Trophoblast cell (in vitro differentiated cells and primary cell): ENCODE measurements around the gene INTS15.

Experiments used
- DNase-seq, 2 donors: peaks; one replicate each; pipeline ENCODE4 v3.0.0-alpha.2; 2016
- H2AFZ ChIP-seq: 2 replicates; pipeline ENCODE4 v1.6.1; 2013; ENCODE audit warnings: low read length, moderate library complexity, mild to moderate bottlenecking; ENCODE audit not compliant: insufficient read depth, poor library complexity
- H2AK5ac ChIP-seq: 2 replicates; pipeline ENCODE4 v1.6.1; 2013; ENCODE audit warnings: mild to moderate bottlenecking, low read length
- H2BK120ac ChIP-seq: 2 replicates; pipeline ENCODE4 v1.6.1; 2013; ENCODE audit warnings: low read length, mild to moderate bottlenecking, moderate library complexity; ENCODE audit not compliant: insufficient read depth, poor library complexity
- H2BK12ac ChIP-seq: 2 replicates; pipeline ENCODE4 v1.6.1; 2013; ENCODE audit warnings: mild to moderate bottlenecking, low read length, moderate library complexity
- H2BK5ac ChIP-seq: 2 replicates; pipeline ENCODE4 v1.6.1; 2013; ENCODE audit warnings: low read length, low read depth, moderate library complexity, mild to moderate bottlenecking; ENCODE audit not compliant: poor library complexity
- H3K14ac ChIP-seq: 2 replicates; pipeline ENCODE4 v1.6.1; 2013; ENCODE audit warnings: mild to moderate bottlenecking, low read length
- H3K18ac ChIP-seq: 2 replicates; pipeline ENCODE4 v1.6.1; 2013; ENCODE audit warnings: mild to moderate bottlenecking, low read length
- H3K23ac ChIP-seq: 2 replicates; pipeline ENCODE4 v1.6.1; 2013; ENCODE audit warnings: low read length
- H3K27ac ChIP-seq: 2 replicates; pipeline ENCODE4 v1.5.1; 2013; ENCODE audit warnings: low read depth, mild to moderate bottlenecking, inconsistent platforms, low read length, moderate library complexity
- H3K27me3 ChIP-seq: 2 replicates; pipeline ENCODE4 v1.6.1; 2013; ENCODE audit warnings: inconsistent platforms, mild to moderate bottlenecking, low read length, moderate library complexity; ENCODE audit not compliant: insufficient read depth
- H3K36me3 ChIP-seq, 2 experiments: 1 replicate in 1 of 2; 2 replicates in 1 of 2; pipeline ENCODE4 v1.6.1; 2013; ENCODE audit warnings: low read length in 2 of 2, mild to moderate bottlenecking in 2 of 2, moderate library complexity in 1 of 2; ENCODE audit not compliant: insufficient read depth in 2 of 2, control insufficient read depth in 1 of 2
- H3K4ac ChIP-seq: 2 replicates; pipeline ENCODE4 v1.6.1; 2013; ENCODE audit warnings: low read depth, mild to moderate bottlenecking, low read length, moderate library complexity
- H3K4me1 ChIP-seq, 2 experiments: 1 replicate in 1 of 2; 2 replicates in 1 of 2; pipeline ENCODE4 v1.6.1; 2013; ENCODE audit warnings: low read length in 2 of 2, mild to moderate bottlenecking in 2 of 2, moderate library complexity in 1 of 2; ENCODE audit not compliant: insufficient read depth in 2 of 2, control insufficient read depth in 1 of 2
- H3K4me2 ChIP-seq: 2 replicates; pipeline ENCODE4 v1.6.1; 2013; ENCODE audit warnings: inconsistent platforms, mild to moderate bottlenecking, low read length, moderate library complexity
- H3K4me3 ChIP-seq: 2 replicates; pipeline ENCODE4 v1.5.1; 2013; ENCODE audit warnings: mild to moderate bottlenecking, low read depth, low read length, inconsistent platforms
- H3K79me1 ChIP-seq: one replicate; pipeline ENCODE4 v1.6.1; 2013; ENCODE audit warnings: low read length
- H3K79me2 ChIP-seq: 2 replicates; pipeline ENCODE4 v1.6.1; 2013; ENCODE audit warnings: low read length, mild to moderate bottlenecking; ENCODE audit not compliant: control insufficient read depth, insufficient read depth, poor library complexity
- H3K9ac ChIP-seq: 2 replicates; pipeline ENCODE4 v1.6.1; 2013; ENCODE audit warnings: mild to moderate bottlenecking, low read length
- H3K9me3 ChIP-seq: 2 replicates; pipeline ENCODE4 v1.6.1; 2013; ENCODE audit warnings: low read depth, mild to moderate bottlenecking, control low read depth, inconsistent platforms, low read length; ENCODE audit not compliant: insufficient read depth
- H4K12ac ChIP-seq: 2 replicates; pipeline ENCODE4 v1.6.1; 2013; ENCODE audit warnings: low read depth, mild to moderate bottlenecking, low read length, moderate library complexity
- H4K8ac ChIP-seq: 2 replicates; pipeline ENCODE4 v1.6.1; 2013; ENCODE audit warnings: low read depth, mild to moderate bottlenecking, low read length, moderate library complexity
- H4K91ac ChIP-seq: one replicate; pipeline ENCODE4 v1.6.1; 2013; ENCODE audit warnings: low read depth, mild to moderate bottlenecking, low read length, moderate library complexity
- WGBS: extraction: QIAGEN DNeasy Blood & Tissue Kit; methylation state at CpG from one replicate; pipeline ENCODE4 v1.1.7; 2013; ENCODE audit warnings: missing lambda C conversion rate; ENCODE audit not compliant: insufficient read length, insufficient coverage; ENCODE audit errors: extremely low coverage; 5-methylcytosine and 5-hydroxymethylcytosine counted together

INTS15 gene

GRCh38 chr7:6589151-6589828 lies 531 bp upstream of the INTS15 start:
- Histone ChIP-seq H3K18ac (no peak overlapping the region), H3K79me2 (peaks cover 6% of the 10 kb centered on the region), H3K23ac (no peak overlapping the region), H3K14ac (no peak overlapping the region), H3K79me1 (peaks cover 6% of the 10 kb centered on the region), H3K27ac (no peak overlapping the region), H4K91ac (no peak overlapping the region), H3K4ac (no peak overlapping the region), H4K12ac (no peak overlapping the region), H2AFZ (no peak overlapping the region), H3K4me1 (peaks cover 6 to 7% of the 10 kb centered on the region in 2 experiments), H2BK120ac (no peak overlapping the region), H2BK5ac (no peak overlapping the region), H3K36me3 (peaks cover 36 to 37% of the 10 kb centered on the region in 2 experiments), H3K27me3 (no peaks in the 10 kb centered on the region), H3K4me2 (peak overlapping the region; percentile 57), H4K8ac (no peak overlapping the region), H3K4me3 (no peak overlapping the region), H2BK12ac (no peak overlapping the region), H3K9me3 (peaks cover 3% of the 10 kb centered on the region), H2AK5ac (no peak overlapping the region), H3K9ac (no peak overlapping the region)
- WGBS, result no CpG with 5 or more reads among the region's 22 CpGs
- no peak for DNase-seq

DNA sequence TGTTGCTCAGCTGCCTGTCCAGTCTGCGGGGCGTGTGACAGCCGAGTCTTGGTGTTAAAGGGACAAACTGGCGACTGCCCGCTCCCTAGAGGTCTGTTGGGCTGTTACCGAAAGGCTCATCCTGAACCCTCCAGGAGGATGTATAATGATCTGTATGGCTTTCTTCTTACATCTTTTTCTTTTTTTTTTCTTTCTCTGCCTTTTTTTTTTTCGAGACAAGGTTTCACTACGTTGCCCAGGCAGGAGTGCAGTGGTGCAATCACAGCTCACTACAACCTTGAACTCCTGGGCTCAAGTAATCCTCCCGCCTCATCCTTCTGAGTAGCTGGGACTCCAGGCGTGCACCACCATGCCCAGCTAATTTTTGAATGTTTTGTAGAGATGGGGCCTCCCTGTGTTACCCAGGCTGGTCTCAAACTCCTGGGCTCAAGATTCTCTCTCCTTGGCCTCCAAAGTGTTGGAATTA lies 857 bp downstream of the INTS15 start:
- Histone ChIP-seq H2BK5ac (no peak overlapping the region), H4K8ac (peak overlapping the region; percentile 92), H3K79me2 (peaks cover 6% of the 10 kb centered on the region), H3K4me3 (peak overlapping the region; percentile 83), H2BK120ac (no peak overlapping the region), H3K9me3 (no peaks in the 10 kb centered on the region), H3K4me2 (peak overlapping the region; percentile 90), H3K36me3 (peaks cover 38 to 42% of the 10 kb centered on the region in 2 experiments), H3K27me3 (no peaks in the 10 kb centered on the region), H3K27ac (no peak overlapping the region), H3K79me1 (peaks cover 6% of the 10 kb centered on the region), H3K4me1 (peaks cover 6 to 7% of the 10 kb centered on the region in 2 experiments), H2AK5ac (no peak overlapping the region), H4K12ac (peak overlapping the region; percentile 87), H3K4ac (peak overlapping the region; percentile 72), H3K23ac (no peak overlapping the region), H2AFZ (peak overlapping the region; percentile 99), H2BK12ac (no peak overlapping the region), H4K91ac (peak overlapping the region; percentile 77), H3K9ac (peak overlapping the region; percentile 89), H3K18ac (peak overlapping the region; percentile 94), H3K14ac (peak overlapping the region; percentile 96)
- DNase-seq, result peak in 1 of 2 donors; percentile 35
- no CpG with 5 or more reads among the region's 10 CpGs for WGBS

DNA sequence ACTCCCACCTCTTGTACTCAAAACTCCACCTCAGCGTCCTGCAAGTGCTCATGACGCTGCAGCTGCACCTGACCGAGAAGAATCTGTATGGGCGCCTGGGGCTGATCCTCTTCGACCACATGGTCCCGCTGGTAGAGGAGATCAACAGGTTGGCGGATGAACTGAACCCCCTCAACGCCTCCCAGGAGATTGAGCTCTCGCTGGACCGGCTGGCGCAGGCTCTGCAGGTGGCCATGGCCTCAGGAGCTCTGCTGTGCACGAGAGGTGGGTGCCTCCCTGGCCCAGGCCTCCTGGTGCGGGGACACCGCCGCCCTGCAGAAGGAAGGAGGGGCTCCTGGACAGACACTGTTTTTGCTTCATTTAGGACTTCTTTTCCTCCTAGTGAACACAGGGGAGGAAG lies 10.3 kb downstream of the INTS15 start:
- no peak overlapping the region for H3K9ac ChIP-seq
- H3K18ac ChIP-seq, result no peak overlapping the region
- no peak overlapping the region for H3K14ac ChIP-seq
- no peak overlapping the region for H3K23ac ChIP-seq
- no peak overlapping the region for H2AK5ac ChIP-seq
- H2AFZ ChIP-seq, result no peak overlapping the region
- H3K27ac ChIP-seq, result no peak overlapping the region
- peaks cover 55 to 58% of the 10 kb centered on the region in 2 experiments for H3K36me3 ChIP-seq
- H4K8ac ChIP-seq, result no peak overlapping the region
- no peaks in the 10 kb centered on the region for H3K9me3 ChIP-seq
- no peak overlapping the region for H2BK5ac ChIP-seq
- H3K27me3 ChIP-seq, result no peaks in the 10 kb centered on the region
- no peak for DNase-seq
- no peak overlapping the region for H3K4ac ChIP-seq
- WGBS, result no CpG with 5 or more reads among the region's 15 CpGs
- H3K4me3 ChIP-seq, result no peak overlapping the region
- H4K91ac ChIP-seq, result no peak overlapping the region
- no peaks in the 10 kb centered on the region for H3K79me1 ChIP-seq
- no peaks in the 10 kb centered on the region for H3K79me2 ChIP-seq
- H2BK12ac ChIP-seq, result no peak overlapping the region
- no peak overlapping the region for H2BK120ac ChIP-seq
- H4K12ac ChIP-seq, result no peak overlapping the region
- no peak overlapping the region for H3K4me2 ChIP-seq
- H3K4me1 ChIP-seq, result no peaks in the 10 kb centered on the region

DNA sequence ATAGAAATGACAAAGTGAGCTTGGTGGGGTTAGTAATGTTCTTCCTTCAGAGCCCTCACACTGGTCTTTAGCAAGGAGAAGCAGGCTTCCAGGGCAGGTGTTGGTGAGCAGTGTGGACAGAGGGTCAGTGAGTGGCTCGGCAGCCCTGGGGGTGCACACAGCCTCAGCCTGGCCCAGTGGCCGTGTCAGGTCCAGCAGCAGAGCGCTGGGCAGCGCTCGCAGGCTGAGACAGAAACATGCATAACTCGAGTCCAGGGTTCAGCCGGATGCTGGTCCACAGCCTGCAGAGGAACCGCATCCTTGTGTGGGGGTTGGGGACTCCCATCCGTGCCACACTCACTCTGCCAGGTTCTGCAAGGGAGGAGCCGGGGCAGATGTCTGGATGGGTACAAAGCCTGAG lies 14.6 kb downstream of the INTS15 start:
- Histone ChIP-seq H2BK120ac (no peak overlapping the region), H3K4me2 (no peak overlapping the region), H3K9me3 (no peaks in the 10 kb centered on the region), H2BK12ac (no peak overlapping the region), H4K12ac (no peak overlapping the region), H3K23ac (no peak overlapping the region), H3K18ac (no peak overlapping the region), H3K4me3 (no peak overlapping the region), H2BK5ac (no peak overlapping the region), H4K91ac (no peak overlapping the region), H2AFZ (no peak overlapping the region), H3K14ac (no peak overlapping the region), H3K79me2 (no peaks in the 10 kb centered on the region), H3K79me1 (no peaks in the 10 kb centered on the region), H3K4ac (no peak overlapping the region), H3K27ac (no peak overlapping the region), H3K36me3 (peaks cover 36 to 44% of the 10 kb centered on the region in 2 experiments), H2AK5ac (no peak overlapping the region), H3K4me1 (no peaks in the 10 kb centered on the region), H3K27me3 (no peaks in the 10 kb centered on the region), H3K9ac (no peak overlapping the region), H4K8ac (no peak overlapping the region)
- DNase-seq, result no peak
- WGBS, result no CpG with 5 or more reads among the region's 10 CpGs
